NB4 (cell line): ENCODE results near the gene TMEM260.
A peak's percentile ranks its signal among the peaks of the same experiment; 100 is the strongest.

Experiments
- DNase-seq: peaks from one replicate; pipeline ENCODE4 v3.0.0; 2010; ENCODE audit warnings: low read depth
- H3K4me3 ChIP-seq: one replicate; pipeline ENCODE4 v1.5.1; 2011; ENCODE audit warnings: mild to moderate bottlenecking, low read depth, low read length, moderate library complexity
- CTCF ChIP-seq: IDR thresholded peaks from one replicate; pipeline ENCODE4 v1.5.1; 2012; ENCODE audit warnings: low read depth, low read length
- MAX ChIP-seq: IDR thresholded peaks from 2 replicates; pipeline ENCODE4 v1.6.1; 2011; ENCODE audit warnings: low read depth, low read length
- MYC ChIP-seq: IDR thresholded peaks from 2 replicates; pipeline ENCODE4 v1.6.1; 2011; ENCODE audit warnings: low read depth, low read length
- POLR2A ChIP-seq: IDR thresholded peaks from 2 replicates; pipeline ENCODE4 v1.6.1; 2011; ENCODE audit warnings: mild to moderate bottlenecking; ENCODE audit not compliant: insufficient read length; ENCODE audit errors: extremely low read depth

Gene TMEM260

GRCh38 chr14:56552615-56553014 is 27.0 kb upstream of the TMEM260 start:
- H3K4me3 ChIP-seq, result no peak overlapping the region
- DNase-seq, result no peak
- no peak for TF ChIP-seq POLR2A
- TF ChIP-seq CTCF, result no peak
- TF ChIP-seq MYC, result no peak
- TF ChIP-seq MAX, result no peak

GRCh38 chr14:56554301-56554700 is 25.3 kb upstream of the TMEM260 start:
- no peak for DNase-seq
- TF ChIP-seq POLR2A (no peak), MAX (no peak), CTCF (no peak), MYC (no peak)
- no peak overlapping the region for H3K4me3 ChIP-seq

GRCh38 chr14:56555921-56556570 is 23.6 kb upstream of the TMEM260 start:
- no peak overlapping the region for H3K4me3 ChIP-seq
- no peak for TF ChIP-seq POLR2A
- no peak for TF ChIP-seq MAX
- peak; percentile 42 for TF ChIP-seq CTCF
- peak; percentile 30 for DNase-seq

GRCh38 chr14:56559182-56559581 is 20.4 kb upstream of the TMEM260 start:
- DNase-seq, result no peak

GRCh38 chr14:56561606-56562005 is 18.0 kb upstream of the TMEM260 start:
- TF ChIP-seq CTCF (no peak), MYC (no peak), MAX (no peak), POLR2A (no peak)
- no peak for DNase-seq
- no peak overlapping the region for H3K4me3 ChIP-seq

More at GRCh38 chr14:56559182-56559581, 20.4 kb upstream of the TMEM260 start:
- H3K4me3 ChIP-seq, result no peak overlapping the region
- TF ChIP-seq CTCF (no peak), POLR2A (no peak), MYC (no peak), MAX (no peak)
